Stimulated activated CD8-positive, alpha-beta memory T cell treated with anti-CD3 and anti-CD28 coated beads, Interleukin-4, amount 100 ng/mL, for 24 hours (primary cell): ENCODE measurements around the gene RPL38.
"Not testable (repeated sequence)": the region's sequence is repeated elsewhere in the genome, so short reads cannot be mapped to it uniquely, and the experiment has no call there.

Experiments used
- DNase-seq: peaks from one replicate; pipeline ENCODE4 v3.0.0-alpha.2; 2020; ENCODE audit warnings: low read depth

The RPL38 gene

GRCh38 chr17:74185571-74186185, 17.8 kb upstream of the RPL38 start:
- DNase-seq, result no peak

GRCh38 chr17:74186498-74186897, 17.0 kb upstream of the RPL38 start:
- no peak for DNase-seq

GRCh38 chr17:74187761-74188160, 15.7 kb upstream of the RPL38 start:
- no peak for DNase-seq

DNA sequence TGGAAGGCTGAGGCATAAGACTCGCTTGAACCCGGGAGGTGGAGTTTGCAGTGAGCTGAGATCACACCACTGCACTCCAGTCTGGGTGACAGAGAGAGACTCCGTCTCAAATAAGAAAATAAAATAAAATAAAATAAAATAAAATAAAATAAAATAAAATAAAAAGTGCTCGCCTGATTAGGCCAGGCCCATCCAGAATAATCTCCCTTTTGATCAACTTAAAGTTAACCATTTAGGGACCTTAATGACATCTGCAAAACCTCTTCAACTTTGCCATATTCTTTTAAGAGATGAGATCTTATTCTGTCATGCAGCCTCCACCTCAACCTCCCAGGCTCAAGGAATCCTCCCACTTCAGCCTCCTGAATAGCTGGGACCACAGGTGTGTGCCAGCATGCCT, 14.8 kb upstream of the RPL38 start:
- DNase-seq, result not testable (repeated sequence)

GRCh38 chr17:74190154-74190553, 13.3 kb upstream of the RPL38 start:
- DNase-seq, result no peak

DNA sequence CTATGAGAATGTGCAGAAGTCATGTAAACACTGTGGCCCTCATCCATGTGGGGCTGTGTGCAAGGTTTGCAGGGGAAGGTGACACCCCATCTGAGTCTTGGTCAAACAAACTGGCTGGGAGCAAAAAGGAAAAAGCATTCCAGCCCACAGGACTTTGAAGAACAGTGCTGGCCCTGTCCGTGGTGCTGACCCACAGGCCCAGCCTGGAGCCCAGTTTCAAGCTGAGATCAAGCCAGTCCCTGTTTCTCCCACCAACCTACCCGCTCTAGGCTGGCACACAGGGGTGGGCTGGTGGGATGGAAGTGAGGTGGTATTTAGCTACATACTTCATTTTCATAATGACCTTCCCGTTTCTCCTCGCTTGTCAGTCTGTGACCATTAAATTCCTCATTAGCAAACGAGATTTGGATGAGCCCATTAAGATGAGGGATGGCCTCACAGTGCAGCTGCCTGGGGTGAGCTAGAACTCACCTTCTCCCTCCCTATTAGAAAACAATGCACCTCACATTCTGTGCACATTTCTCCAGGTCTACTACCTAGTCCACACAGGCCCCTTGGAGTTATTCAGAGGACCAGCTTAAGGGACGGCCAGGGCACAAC, 12.6 kb upstream of the RPL38 start:
- no peak for DNase-seq

GRCh38 chr17:74192950-74193781, 10.3 kb upstream of the RPL38 start:
- no peak for DNase-seq

DNA sequence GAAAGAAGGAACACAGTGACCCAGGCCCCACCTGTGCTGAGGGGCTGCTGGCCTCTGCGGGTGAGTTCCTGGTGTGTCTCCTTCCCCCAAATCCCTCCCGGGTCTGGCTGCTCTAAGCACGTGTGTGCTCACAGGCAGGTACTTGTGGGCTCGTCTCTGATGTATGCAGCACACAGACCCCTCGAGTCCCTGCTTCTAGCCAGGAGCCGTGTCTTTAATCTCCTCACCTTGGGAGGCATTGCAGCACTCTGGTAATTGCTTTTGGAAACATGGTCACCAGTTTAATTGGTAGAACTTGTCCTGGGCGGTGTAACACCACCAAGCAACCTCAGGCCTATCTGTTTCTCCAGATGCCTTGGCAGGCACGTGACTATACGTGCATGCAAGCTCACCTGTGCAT, 8.8 kb upstream of the RPL38 start:
- no peak for DNase-seq

GRCh38 chr17:74196541-74197317, 6.7 kb upstream of the RPL38 start:
- DNase-seq, result no peak

GRCh38 chr17:74197801-74198200, 5.7 kb upstream of the RPL38 start:
- no peak for DNase-seq

- no peak for DNase-seq
Observed at GRCh38 chr17:74198694-74199093, 4.8 kb upstream of the RPL38 start.

GRCh38 chr17:74199306-74200092, 4.0 kb upstream of the RPL38 start:
- peak; percentile 49 for DNase-seq

DNA sequence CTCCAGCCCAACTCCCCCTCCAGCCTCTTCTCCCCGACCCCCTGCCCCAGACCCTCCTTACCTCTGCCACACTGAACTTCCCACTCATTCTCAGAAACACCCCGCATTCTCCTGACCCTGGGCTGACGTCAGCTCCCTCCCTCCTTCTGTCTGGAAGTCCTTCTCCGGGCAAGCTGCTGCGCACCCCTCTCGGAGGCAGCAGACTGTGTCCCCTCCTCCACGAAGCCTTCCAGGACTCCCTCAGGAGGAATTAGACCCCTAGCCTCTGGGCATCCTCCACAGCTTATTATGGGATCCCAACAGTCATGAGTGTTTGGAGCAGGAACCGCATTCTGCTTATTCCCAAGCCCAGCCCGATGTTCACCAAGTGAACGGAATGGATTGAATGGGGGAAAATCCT, 3.4 kb upstream of the RPL38 start:
- no peak for DNase-seq

DNA sequence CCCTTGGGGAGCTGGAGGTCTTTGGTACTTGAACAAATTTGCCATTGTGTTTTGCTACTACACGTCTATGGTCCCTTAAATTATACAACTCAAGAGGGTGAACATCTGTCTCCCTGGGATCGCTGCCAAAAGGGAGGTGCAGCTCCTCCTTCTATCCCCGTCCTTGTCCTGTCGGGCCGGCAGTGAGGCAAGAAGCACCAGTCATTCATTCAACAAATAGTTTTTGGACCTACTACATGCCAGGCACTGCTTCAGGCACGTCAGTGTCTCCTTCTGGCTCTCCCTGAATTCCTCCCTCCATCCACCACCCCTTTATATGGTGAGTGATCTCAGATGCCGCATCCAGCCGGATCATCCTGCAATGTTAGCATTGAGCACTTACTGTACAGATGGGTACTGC, 2.2 kb upstream of the RPL38 start:
- DNase-seq, result no peak

- no peak for DNase-seq
Observed at GRCh38 chr17:74201948-74202347, 1.5 kb upstream of the RPL38 start.

DNA sequence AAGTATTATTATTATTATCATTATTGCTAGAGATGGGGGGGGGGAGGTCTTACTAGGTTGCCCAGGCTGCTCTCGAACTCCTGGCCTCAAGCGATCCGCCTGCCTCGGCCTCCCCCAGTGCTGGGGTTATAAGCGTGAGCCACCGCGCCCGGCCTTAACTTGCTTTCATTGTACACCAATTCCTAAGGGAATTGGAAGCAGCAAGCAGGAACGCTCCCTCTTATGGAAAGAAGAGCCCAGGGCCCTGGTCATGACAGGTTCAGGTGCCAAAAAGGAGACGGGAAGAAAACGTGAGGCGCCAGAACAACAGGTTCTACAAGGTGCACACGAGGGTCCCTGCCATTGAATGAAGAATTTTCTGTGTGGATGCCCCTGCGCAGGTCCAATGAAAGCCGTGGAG, 540 bp upstream of the RPL38 start:
- no peak for DNase-seq

GRCh38 chr17:74204474-74204873, 996 bp downstream of the RPL38 start:
- DNase-seq, result no peak

- DNase-seq, result no peak
Observed at GRCh38 chr17:74205274-74205673, 1.8 kb downstream of the RPL38 start.

- no peak for DNase-seq
Observed at GRCh38 chr17:74206332-74206818, 2.9 kb downstream of the RPL38 start.

- peak; percentile 60 for DNase-seq
Observed at GRCh38 chr17:74210191-74211140, 7.0 kb downstream of the RPL38 start.
